Stimulated activated CD4-positive, alpha-beta T cell treated with anti-CD3 and anti-CD28 coated beads, TNF-alpha, amount 100 ng/mL, for 4 hours (primary cell): ENCODE results near the gene FKBP14.

Experiments
- DNase-seq, 3 experiments: peaks; one replicate each; pipeline ENCODE4 v3.0.0-alpha.2; 2020; ENCODE audit warnings: low read depth in 3 of 3

Gene FKBP14

GRCh38 chr7:30026229-30027064 is at the start of gene FKBP14:
Gene FKBP14 (minus strand): TSS chr7:30026702. CDS start chr7:30026508, 194 bp downstream.
- peak; percentile 68 to 81 (median 79) for DNase-seq

- no peak for DNase-seq
These were observed 48.0 kb upstream of the FKBP14 start for GRCh38 chr7:30074422-30075030.

GRCh38 chr7:30072735-30073134 is 46.2 kb upstream of the FKBP14 start:
- DNase-seq, result no peak

GRCh38 chr7:30070052-30070451 is 43.5 kb upstream of the FKBP14 start:
- no peak for DNase-seq

- no peak for DNase-seq
These were observed 42.8 kb upstream of the FKBP14 start for GRCh38 chr7:30069096-30069867.

- DNase-seq, result no peak
These were observed 41.6 kb upstream of the FKBP14 start for GRCh38 chr7:30068117-30068516.

- no peak for DNase-seq
These were observed 40.2 kb upstream of the FKBP14 start for GRCh38 chr7:30066687-30067086.

GRCh38 chr7:30065746-30066145 is 39.2 kb upstream of the FKBP14 start:
- no peak for DNase-seq

- DNase-seq, result no peak
These were observed 36.1 kb upstream of the FKBP14 start for GRCh38 chr7:30062587-30062986.

- DNase-seq, result peak in 2 of 3 experiments; percentile 8 to 13
These were observed 35.3 kb upstream of the FKBP14 start for GRCh38 chr7:30061786-30062185.

GRCh38 chr7:30057741-30058140 is 31.2 kb upstream of the FKBP14 start:
- DNase-seq, result no peak

- DNase-seq, result no peak
These were observed 26.6 kb upstream of the FKBP14 start for GRCh38 chr7:30053068-30053467.

- no peak for DNase-seq
These were observed 22.7 kb upstream of the FKBP14 start for GRCh38 chr7:30049173-30049572.

- DNase-seq, result no peak
These were observed 22.1 kb upstream of the FKBP14 start for GRCh38 chr7:30048582-30048981.

- DNase-seq, result no peak
These were observed 20.6 kb upstream of the FKBP14 start for GRCh38 chr7:30047124-30047523.

GRCh38 chr7:30046127-30046770 is 19.7 kb upstream of the FKBP14 start:
- no peak for DNase-seq

GRCh38 chr7:30041526-30042269 is 15.2 kb upstream of the FKBP14 start:
- no peak for DNase-seq

- no peak for DNase-seq
These were observed 14.4 kb upstream of the FKBP14 start for GRCh38 chr7:30040938-30041337.

- no peak for DNase-seq
These were observed 11.9 kb upstream of the FKBP14 start for GRCh38 chr7:30038196-30038980.

- no peak for DNase-seq
These were observed 9.7 kb upstream of the FKBP14 start for GRCh38 chr7:30036220-30036619.
